ENCODE data around the gene PRR22.

DNA sequence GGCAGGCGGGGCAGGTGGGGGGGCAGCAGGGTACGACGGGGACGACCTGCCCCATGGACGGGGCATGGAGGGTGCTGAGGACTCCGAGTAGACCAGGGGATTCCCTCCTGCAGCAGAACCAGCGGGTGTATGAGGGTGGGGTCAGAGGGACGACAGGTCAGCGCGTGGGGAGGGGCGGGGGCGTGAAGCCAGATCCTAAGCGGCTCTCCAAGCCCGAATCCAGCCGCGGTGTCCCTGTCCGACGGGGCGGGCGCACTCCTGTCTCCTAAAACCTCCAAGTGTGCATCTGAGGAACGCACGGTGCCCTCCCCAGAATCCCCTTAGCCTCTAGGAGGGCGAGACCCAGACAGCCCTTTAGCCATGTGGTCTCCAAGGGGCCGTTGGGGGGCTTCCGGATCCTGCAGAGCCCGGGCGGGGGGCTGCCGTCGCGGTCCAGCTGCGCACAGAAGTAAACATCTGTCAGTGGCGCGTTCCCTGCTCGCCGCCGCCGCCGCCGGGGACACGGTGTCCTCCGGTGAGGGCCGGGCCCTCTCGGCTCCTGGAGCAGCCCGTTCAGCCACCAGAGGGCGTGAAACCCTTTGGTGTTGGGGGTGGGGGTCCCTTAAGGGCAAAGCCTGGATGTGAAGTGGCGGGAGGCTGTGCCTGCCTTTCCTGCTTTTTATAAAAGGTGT lies 21.1 kb upstream of the PRR22 start:
- TF ChIP-seq EZH2 (IDR thresholded peaks at IDR 0.05; ENCODE audit: low read length, unreplicated experiment) (no peak), EZH2phosphoT487 (IDR thresholded peaks at IDR 0.05; ENCODE audit: borderline replicate concordance, low read length) (no peak)
- TF ChIP-seq, protein P1, sequence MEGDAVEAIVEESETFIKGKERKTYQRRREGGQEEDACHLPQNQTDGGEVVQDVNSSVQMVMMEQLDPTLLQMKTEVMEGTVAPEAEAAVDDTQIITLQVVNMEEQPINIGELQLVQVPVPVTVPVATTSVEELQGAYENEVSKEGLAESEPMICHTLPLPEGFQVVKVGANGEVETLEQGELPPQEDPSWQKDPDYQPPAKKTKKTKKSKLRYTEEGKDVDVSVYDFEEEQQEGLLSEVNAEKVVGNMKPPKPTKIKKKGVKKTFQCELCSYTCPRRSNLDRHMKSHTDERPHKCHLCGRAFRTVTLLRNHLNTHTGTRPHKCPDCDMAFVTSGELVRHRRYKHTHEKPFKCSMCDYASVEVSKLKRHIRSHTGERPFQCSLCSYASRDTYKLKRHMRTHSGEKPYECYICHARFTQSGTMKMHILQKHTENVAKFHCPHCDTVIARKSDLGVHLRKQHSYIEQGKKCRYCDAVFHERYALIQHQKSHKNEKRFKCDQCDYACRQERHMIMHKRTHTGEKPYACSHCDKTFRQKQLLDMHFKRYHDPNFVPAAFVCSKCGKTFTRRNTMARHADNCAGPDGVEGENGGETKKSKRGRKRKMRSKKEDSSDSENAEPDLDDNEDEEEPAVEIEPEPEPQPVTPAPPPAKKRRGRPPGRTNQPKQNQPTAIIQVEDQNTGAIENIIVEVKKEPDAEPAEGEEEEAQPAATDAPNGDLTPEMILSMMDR (conservative IDR thresholded peaks at IDR 0.05; ENCODE audit: low read depth, low read length) = peak; percentile 96
